Left colon (tissue), 2 donors: Measurements from ENCODE around the gene PTPRG. TPM values are rescaled to one million over a fixed set of nuclear protein-coding genes. Genes with fewer than 3 reads are reported as not detected.

ENCODE experiments used
- ATAC-seq: fragments of 200-7000 bp; cut with Tn5 transposase; one replicate; pipeline ENCODE4 v1.9.1; 2020; ENCODE audit warnings: mild to moderate bottlenecking, moderate library complexity
- DNase-seq, 2 donors: peaks; one replicate each; pipeline ENCODE4 v3.0.0-alpha.2; 2020
- intact Hi-C, 2 donors: fragments of 100-400 bp; cut with DNase I in 1 of 2; cut with micrococcal nuclease in 1 of 2; formaldehyde crosslinking; loops; one replicate each; pipeline versions ENCODE4 v1.11.2 to v1.14.0; 2022; cut with DNase I, micrococcal nuclease
- total RNA-seq, 2 donors: library from RNA; stranded (reverse); fragmentation: NEBNext Ultra II Directional; extraction: Animal tissue kit (Norgen Biotek cat#: 25700); gene quantifications; one replicate each; pipeline ENCODE4 v1.2.1, GENCODE V29; 2021
- donor health status: DM: no; HTN: no; CAD: no.
- donor health status: DM: yes; HTN: yes; CAD: no.

Gene PTPRG
- total RNA-seq, 2 donors from 2014 or later, result 26.0 to 33.4 TPM

GRCh38 chr3:62096521-62096920 is 535.1 kb downstream of the PTPRG start:
- ATAC-seq, result no peak
- no peak for DNase-seq

GRCh38 chr3:62097121-62097520 is 535.8 kb downstream of the PTPRG start:
- DNase-seq, result no peak
- no peak for ATAC-seq
- intact Hi-C loops, result no loop called here

More at GRCh38 chr3:62096521-62096920, 535.1 kb downstream of the PTPRG start:
- intact Hi-C loops, result no loop called here

GRCh38 chr3:62098646-62099365 is 537.4 kb downstream of the PTPRG start:
- ATAC-seq, result no peak
- intact Hi-C loops, result no loop called here
- no peak for DNase-seq

- ATAC-seq (no peak), DNase-seq (no peak)
- intact Hi-C loops, result no loop called here
These were observed 539.1 kb downstream of the PTPRG start for GRCh38 chr3:62100282-62100989.

GRCh38 chr3:62101488-62101887 is 540.1 kb downstream of the PTPRG start:
- ATAC-seq (no peak), DNase-seq (no peak)
- intact Hi-C loops, result no loop called here

- DNase-seq (no peak), ATAC-seq (no peak)
- intact Hi-C loops, result no loop called here
These were observed 542.2 kb downstream of the PTPRG start for GRCh38 chr3:62103531-62103930.

- ATAC-seq, result no peak
- intact Hi-C loops, result no loop called here
These were observed 548.2 kb downstream of the PTPRG start for GRCh38 chr3:62109534-62109933.

GRCh38 chr3:62110443-62111225 is 549.3 kb downstream of the PTPRG start:
- DNase-seq (no peak), ATAC-seq (no peak)
- intact Hi-C loops, result no loop called here

More at GRCh38 chr3:62109534-62109933, 548.2 kb downstream of the PTPRG start:
- DNase-seq, result no peak

GRCh38 chr3:62113092-62113491 is 551.7 kb downstream of the PTPRG start:
- DNase-seq (no peak), ATAC-seq (no peak)
- intact Hi-C loops, result no loop called here

- ATAC-seq (no peak), DNase-seq (no peak)
- intact Hi-C loops, result no loop called here
These were observed 553.4 kb downstream of the PTPRG start for GRCh38 chr3:62114763-62115162.

GRCh38 chr3:62117903-62118548 is 556.7 kb downstream of the PTPRG start:
- no peak for ATAC-seq
- intact Hi-C loops, result no loop called here
- DNase-seq, result no peak

GRCh38 chr3:62119139-62119538 is 557.8 kb downstream of the PTPRG start:
- intact Hi-C loops, result no loop called here
- DNase-seq (no peak), ATAC-seq (no peak)

GRCh38 chr3:62122819-62123218 is 561.4 kb downstream of the PTPRG start:
- intact Hi-C loops, result no loop called here
- DNase-seq, result no peak
- ATAC-seq, result no peak

- no peak for ATAC-seq
- no peak for DNase-seq
- intact Hi-C loops, result no loop called here
These were observed 564.0 kb downstream of the PTPRG start for GRCh38 chr3:62125380-62125779.

- intact Hi-C loops, result no loop called here
- DNase-seq, result no peak
- ATAC-seq, result no peak
These were observed 565.7 kb downstream of the PTPRG start for GRCh38 chr3:62127116-62127515.

- intact Hi-C loops, result no loop called here
- DNase-seq, result no peak
- no peak for ATAC-seq
These were observed 566.7 kb downstream of the PTPRG start for GRCh38 chr3:62128051-62128450.

GRCh38 chr3:62128681-62129080 is 567.3 kb downstream of the PTPRG start:
- intact Hi-C loops, result no loop called here
- ATAC-seq (no peak), DNase-seq (no peak)

GRCh38 chr3:62131050-62131449 is 569.7 kb downstream of the PTPRG start:
- DNase-seq, result no peak
- no peak for ATAC-seq
- intact Hi-C loops, result no loop called here

GRCh38 chr3:62131620-62132019 is 570.2 kb downstream of the PTPRG start:
- DNase-seq (no peak), ATAC-seq (no peak)
- intact Hi-C loops, result no loop called here
